A673 (cell line): ENCODE results near the gene PRIMA1.

Experiments
- EZH2 ChIP-seq: fragments of 200-600 bp; sonication (generic); IDR thresholded peaks from 2 replicates; pipeline ENCODE4 v1.6.1; 2017; ENCODE audit warnings: borderline replicate concordance, low read depth, mild to moderate bottlenecking, mixed read lengths, antibody characterized with exemption, low read length; ENCODE audit not compliant: poor library complexity, severe bottlenecking
- TF ChIP-seq, protein P1 (sequence below): fragments of 300-800, 200-600 bp; sonication (generic); conservative IDR thresholded peaks from 2 replicates; pipeline ENCODE4 v1.5.1; 2017; ENCODE audit warnings: low read depth, mild to moderate bottlenecking, antibody characterized with exemption, low read length, moderate library complexity, mixed read lengths

DNA sequence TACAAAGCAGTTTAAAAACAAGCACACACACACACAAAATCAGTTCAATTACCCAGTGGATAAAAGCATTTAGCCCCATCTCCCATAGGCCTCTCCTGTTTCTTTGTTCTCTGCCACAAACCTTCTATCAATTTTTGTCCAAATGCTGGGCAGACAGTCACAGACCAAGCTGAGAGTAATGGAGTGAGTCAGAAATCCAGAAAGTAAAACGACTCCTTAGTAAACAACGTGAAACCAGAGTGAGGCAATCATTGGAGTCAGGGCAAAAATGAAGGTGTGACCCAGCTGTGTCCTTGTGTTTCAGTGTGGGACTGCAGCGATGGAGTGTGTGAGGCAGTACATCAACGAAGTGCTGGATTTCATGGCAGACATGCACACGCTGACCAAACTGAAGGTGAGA lies 102.0 kb downstream of the PRIMA1 start:
- TF ChIP-seq, protein P1, sequence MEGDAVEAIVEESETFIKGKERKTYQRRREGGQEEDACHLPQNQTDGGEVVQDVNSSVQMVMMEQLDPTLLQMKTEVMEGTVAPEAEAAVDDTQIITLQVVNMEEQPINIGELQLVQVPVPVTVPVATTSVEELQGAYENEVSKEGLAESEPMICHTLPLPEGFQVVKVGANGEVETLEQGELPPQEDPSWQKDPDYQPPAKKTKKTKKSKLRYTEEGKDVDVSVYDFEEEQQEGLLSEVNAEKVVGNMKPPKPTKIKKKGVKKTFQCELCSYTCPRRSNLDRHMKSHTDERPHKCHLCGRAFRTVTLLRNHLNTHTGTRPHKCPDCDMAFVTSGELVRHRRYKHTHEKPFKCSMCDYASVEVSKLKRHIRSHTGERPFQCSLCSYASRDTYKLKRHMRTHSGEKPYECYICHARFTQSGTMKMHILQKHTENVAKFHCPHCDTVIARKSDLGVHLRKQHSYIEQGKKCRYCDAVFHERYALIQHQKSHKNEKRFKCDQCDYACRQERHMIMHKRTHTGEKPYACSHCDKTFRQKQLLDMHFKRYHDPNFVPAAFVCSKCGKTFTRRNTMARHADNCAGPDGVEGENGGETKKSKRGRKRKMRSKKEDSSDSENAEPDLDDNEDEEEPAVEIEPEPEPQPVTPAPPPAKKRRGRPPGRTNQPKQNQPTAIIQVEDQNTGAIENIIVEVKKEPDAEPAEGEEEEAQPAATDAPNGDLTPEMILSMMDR: no peak
- no peak for TF ChIP-seq EZH2
